ENCODE data around the gene MUC12.

DNA sequence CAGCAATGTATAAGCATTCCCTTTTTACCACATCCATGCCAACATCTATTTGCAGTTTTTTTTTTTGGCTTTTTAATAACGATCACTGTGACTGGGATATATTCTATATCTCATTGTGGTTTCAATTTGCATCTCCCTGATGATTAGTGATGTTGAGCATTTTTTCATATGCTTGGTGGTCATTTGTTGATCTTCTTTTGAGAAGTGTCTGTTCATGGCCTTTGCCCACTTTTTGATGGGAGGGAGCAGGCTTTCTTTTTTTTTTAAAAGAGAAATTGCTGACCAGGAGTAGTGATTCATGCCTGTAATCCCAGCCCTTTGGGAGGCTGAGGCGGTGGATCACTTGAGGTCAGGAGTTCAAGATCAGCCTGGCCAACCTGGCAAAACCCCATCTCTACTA is 54.5 kb downstream of the MUC12 start:
- TF ChIP-seq, protein P1, sequence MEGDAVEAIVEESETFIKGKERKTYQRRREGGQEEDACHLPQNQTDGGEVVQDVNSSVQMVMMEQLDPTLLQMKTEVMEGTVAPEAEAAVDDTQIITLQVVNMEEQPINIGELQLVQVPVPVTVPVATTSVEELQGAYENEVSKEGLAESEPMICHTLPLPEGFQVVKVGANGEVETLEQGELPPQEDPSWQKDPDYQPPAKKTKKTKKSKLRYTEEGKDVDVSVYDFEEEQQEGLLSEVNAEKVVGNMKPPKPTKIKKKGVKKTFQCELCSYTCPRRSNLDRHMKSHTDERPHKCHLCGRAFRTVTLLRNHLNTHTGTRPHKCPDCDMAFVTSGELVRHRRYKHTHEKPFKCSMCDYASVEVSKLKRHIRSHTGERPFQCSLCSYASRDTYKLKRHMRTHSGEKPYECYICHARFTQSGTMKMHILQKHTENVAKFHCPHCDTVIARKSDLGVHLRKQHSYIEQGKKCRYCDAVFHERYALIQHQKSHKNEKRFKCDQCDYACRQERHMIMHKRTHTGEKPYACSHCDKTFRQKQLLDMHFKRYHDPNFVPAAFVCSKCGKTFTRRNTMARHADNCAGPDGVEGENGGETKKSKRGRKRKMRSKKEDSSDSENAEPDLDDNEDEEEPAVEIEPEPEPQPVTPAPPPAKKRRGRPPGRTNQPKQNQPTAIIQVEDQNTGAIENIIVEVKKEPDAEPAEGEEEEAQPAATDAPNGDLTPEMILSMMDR (IDR thresholded peaks at IDR 0.05) = no peak
- TF ChIP-seq POLR2AphosphoS5 (IDR thresholded peaks at IDR 0.05) = no peak

All from gastroesophageal sphincter (tissue), 3 donors.